DMS114 treated with DMSO at 0.1 percent for 48 hours (cell line): ENCODE measurements around the gene MARCKSL1.
"Not testable (repeated sequence)": the region's sequence is repeated elsewhere in the genome, so short reads cannot be mapped to it uniquely, and the experiment has no call there.

Experiments
- DNase-seq: peaks from one replicate; lab custom pipeline; 2025; ENCODE audit not compliant: unreplicated experiment; lab: John Stamatoyannopoulos, UW

The MARCKSL1 gene, protein sequence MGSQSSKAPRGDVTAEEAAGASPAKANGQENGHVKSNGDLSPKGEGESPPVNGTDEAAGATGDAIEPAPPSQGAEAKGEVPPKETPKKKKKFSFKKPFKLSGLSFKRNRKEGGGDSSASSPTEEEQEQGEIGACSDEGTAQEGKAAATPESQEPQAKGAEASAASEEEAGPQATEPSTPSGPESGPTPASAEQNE

DNA sequence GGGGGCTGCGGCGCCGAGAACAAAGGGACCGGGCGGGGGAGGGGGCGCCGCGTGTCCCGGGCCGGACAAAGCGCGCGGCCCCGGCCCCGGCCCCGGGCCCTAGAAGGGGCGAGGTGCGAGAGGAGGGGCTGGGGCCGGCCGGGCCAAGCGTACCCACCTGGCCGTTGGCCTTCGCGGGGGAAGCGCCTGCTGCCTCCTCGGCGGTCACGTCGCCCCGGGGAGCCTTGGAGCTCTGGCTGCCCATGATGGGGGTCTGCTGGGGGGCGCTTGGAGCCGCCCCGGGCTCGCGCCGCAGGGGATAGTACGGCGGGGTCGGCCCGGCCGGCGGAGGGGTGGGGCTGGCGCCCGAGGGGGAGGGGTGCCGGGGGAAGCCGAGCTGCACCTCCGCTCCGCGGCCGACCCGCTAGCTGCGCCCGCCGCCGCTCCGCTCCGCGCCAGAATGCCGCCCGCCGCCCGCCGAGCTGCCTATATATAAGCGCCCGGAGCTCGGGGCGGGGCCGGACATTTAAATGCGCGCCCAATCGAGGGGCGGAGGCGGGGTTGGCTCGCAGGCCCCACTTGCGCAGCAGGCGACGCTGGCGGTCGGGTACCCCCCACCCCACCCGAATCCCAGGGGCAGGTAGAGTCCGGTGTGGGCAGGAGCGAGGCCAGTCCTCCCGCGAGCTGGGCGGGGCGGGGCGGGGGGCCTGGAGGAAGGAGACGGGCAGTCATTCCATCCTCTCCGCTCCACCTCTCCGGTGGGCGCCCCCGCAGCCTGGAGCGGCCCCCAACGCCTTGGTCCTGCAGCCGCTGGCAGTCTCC, at the start of gene MARCKSL1:
Gene MARCKSL1, minus strand, starts transcription at position 444 of the 801 bp plus-strand sequence. Its CDS starts 200 bp downstream, at position 244.
- DNase-seq, result peak; percentile 46

DNA sequence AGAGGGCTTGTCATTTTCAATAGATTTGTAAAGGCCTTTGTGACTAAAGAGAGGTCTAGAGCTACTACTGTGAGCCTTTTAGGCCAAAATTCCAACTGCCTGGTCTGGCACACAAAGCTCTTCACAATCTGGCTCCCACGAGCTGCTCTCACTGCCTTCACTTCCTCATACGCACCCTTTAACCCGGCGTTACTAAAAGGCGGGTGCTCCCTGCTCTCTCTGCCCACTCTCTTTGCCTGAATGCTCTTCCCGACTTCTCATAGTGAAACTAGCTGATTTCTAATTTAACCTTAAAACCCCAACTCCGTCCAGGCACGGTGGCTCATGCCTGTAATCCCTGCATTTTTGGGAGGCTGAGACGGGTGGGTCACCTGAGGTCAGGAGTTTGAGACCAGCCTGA, 44.0 kb upstream of the MARCKSL1 start:
- no peak for DNase-seq

DNA sequence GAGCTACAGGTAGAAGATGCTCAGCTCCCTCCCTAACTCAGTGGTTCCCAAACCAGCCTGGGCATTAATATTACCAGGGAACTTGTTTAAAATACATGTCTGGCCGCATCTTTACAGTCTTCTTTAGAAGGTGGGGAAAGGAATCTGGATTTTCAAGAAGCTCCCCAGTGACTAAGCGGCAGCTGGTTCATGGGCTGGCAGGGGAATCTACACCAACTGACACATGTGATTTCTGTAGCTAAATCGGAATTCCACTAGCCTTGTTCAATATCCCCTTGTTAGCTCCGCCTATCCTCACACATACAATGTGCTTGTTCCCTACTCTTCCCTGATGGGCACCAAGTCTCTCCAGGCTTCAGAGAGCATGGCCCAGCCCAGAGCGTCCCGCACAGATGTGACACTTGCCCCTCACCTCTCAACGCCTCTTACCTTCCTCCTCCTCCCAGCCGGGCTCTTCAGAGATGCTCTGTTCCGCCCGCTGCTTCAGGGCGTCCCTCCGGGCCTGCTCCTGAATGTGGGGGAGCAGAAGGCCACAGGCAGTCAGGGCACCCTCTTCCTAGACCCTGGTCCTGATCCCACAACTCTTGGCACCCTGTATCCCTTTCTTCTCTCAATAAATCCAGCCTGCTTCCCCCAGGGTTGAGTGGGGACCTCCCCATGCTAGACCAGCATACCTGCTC, 41.6 kb upstream of the MARCKSL1 start:
- no peak for DNase-seq

DNA sequence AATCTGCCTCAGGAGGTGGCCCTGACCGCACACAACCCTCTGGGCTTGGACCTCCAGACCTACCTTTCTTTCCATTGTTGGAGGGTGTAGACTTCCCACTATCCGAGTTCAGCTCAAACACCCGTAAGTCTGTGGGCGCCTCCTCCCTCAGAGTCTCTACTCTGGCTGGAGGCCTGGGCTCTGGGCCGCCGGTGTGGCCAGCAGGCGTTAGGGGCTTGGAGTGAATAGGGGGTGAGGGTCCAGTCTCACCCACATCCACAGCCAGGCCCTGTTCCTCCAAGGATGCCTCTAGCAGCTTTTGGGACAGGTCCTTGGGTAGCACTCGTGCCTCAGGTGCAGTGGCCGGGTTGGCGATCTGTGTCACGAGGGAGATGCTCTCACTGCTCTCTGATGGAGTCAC, 40.2 kb upstream of the MARCKSL1 start:
- no peak for DNase-seq

DNA sequence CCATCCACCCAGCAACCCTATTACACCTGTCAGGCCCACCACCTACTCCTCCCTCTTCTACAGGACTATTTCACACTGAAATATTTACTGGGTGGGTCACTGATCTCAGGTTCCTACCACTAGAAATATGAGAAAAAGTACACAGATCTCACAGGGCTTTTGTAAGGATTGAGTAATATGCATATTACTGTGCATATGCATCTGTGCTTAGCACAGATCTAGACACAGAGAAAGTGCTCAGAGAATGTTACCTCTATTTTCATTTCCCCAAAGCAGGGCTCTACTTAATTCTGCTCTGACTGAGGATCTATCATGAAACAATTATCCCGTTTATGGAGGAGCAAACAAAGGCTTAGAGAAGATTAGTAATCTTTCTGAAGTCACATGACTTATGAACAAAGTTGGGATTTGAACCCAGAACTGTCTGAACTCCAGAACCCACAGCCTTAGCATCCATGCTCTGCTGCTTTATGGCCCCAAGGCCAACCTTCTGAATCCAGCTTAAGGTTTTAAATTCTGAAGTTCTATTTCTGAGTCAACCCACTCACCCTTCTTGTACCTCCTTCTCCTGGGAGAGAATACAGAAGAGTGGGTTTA, 38.1 kb upstream of the MARCKSL1 start:
- DNase-seq, result no peak

DNA sequence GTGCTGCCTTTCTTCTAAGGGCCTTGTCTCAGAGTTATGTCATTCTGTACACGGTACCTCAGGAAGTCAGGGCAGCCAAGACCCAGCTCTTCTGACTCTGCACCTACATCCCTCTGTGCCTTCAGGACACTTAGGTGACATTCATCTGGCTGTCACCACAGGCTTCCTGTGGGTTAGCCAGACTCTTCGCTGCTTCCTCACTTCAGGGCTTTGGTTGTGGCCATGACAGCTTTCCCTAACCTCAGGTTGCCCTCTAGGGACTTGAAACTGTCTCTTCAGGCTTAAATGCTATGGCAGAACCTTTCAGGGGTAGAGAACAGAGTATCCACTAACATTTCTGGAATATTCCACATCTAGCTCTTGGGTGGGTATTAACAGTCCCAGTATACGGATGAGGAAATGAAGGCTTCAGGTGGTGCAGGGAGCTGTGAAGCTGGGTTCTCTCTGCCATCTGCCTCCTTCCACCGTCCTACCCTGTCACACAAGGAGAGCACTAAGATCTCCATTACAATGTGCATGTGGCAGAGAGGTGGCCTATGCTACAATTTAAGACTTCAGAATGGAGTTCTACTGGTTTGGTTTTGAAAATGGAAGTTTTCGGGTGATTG, 36.2 kb upstream of the MARCKSL1 start:
- no peak for DNase-seq

DNA sequence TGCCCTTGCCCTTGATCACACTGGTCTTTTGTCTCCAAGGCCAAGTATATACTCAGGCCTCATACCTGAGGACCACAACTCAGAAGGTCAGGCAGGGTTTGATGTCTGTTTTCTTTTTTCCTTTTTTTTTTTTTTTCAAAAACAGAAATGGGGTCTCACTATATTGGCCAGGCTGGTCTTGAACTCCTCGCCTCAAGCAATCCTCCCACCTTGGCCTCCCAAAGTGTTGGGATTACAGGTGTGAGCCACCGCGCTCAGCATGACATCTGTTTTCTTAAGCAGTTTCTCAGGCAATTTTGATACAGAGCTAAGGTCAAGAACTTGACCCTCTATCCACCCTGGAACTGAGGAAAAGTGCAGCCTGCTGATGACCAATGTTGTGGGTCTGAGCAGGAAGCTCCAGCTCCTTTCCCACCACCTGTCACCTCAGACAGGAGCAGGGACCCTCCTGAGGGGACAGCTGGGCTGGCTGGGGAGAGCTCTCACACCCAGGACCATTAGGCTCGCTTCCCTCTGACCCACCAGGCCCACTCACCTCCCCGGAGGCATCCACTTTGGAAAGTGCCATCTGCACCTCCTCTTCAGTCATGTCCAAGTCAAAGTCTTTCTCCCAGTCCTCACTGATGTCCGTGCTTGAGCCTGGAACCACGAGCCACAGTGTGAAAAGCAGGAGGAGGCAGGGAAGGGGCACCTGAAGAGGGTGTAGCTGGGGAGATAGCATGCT, 32.0 kb upstream of the MARCKSL1 start:
- no peak for DNase-seq

DNA sequence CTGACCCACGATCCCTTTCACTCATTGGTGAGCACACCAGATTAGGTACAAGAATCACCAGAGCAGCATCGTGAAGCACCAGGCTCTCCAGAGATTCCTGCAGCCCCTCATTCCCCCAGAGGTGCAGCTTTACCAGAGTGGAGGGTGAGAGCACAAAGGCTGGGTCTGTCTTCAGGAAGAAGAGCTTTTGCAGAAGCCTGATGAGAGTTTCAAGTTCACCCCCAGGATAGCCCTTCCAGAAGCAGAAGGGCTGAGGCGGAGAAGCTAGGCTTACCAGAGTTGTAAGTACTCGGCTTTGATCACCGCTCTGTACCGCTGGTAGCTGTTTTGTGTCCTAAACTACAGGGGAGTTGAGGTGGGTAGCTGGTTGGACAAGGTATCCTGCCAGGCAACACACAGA, 29.4 kb upstream of the MARCKSL1 start:
- DNase-seq, result no peak

DNA sequence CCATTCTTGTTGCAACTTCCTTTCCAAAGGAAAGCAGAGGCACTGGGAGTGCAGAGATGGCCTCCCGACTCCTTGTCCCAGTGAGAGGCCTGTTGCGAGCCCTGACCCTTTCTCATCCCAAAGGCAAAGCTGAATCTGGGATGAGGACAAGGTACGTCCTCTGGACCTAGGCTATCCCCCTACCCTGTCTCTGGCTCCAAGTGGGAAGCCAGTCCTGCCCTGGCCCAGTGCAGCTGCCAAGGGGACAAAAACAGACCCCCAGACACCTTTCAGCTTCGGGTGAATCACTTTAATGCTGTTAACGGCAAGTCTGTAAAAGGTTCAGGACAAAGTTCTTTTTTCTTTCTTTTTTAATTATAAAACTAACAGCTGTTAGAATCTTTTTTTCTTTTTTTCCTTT, 28.8 kb upstream of the MARCKSL1 start:
- no peak for DNase-seq

DNA sequence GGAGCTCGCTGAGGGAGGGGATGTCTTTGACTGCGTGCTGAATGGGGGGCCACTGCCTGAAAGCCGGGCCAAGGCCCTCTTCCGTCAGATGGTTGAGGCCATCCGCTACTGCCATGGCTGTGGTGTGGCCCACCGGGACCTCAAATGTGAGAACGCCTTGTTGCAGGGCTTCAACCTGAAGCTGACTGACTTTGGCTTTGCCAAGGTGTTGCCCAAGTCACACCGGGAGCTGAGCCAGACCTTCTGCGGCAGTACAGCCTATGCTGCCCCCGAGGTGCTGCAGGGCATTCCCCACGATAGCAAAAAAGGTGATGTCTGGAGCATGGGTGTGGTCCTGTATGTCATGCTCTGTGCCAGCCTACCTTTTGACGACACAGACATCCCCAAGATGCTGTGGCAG, 27.7 kb upstream of the MARCKSL1 start:
- DNase-seq, result no peak

DNA sequence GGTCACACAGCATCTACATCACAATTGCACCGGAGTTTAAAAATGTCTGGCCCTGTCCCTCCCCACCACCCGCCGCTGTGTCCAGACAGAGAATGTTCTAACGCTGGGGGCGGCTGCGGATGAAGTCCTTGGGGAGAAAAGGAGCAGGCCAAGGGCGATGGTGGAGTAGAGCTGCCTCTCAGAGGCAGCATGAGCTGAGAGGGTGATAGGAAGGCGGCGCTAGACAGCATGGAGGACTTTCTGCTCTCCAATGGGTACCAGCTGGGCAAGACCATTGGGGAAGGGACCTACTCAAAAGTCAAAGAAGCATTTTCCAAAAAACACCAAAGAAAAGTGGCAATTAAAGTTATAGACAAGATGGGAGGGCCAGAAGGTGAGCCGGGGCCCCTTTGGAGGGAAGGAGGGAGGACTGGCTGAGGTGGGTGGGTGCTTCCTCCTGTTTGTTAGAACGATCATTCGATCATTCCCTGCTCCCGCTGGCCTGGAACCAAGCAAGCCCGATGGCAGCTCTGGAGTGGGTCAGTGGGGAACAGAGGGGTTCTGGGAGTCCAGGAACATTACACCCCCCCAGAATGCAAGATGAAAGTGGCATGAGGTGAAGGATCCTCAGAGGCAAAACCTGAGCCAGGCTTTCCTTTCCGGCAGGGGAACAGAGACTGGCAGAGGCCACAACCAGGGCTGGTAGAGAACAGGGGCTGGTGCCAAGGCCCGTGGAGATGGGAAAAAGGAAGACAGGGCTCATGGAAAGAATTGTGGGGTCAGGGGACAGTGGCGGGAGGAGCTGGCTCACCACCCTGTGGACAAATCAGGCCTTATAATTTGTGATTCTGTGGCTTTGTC, 26.7 kb upstream of the MARCKSL1 start, which contains the start of the genes FAM229A and TSSK3:
Gene FAM229A, minus strand, starts transcription at position 12 of the 840 bp plus-strand sequence. CDS start 394 bp downstream, outside the sequence.
Gene TSSK3, plus strand, starts transcription at position 66 of the 840 bp plus-strand sequence. Its CDS starts 163 bp downstream, at position 229.
- no peak for DNase-seq

DNA sequence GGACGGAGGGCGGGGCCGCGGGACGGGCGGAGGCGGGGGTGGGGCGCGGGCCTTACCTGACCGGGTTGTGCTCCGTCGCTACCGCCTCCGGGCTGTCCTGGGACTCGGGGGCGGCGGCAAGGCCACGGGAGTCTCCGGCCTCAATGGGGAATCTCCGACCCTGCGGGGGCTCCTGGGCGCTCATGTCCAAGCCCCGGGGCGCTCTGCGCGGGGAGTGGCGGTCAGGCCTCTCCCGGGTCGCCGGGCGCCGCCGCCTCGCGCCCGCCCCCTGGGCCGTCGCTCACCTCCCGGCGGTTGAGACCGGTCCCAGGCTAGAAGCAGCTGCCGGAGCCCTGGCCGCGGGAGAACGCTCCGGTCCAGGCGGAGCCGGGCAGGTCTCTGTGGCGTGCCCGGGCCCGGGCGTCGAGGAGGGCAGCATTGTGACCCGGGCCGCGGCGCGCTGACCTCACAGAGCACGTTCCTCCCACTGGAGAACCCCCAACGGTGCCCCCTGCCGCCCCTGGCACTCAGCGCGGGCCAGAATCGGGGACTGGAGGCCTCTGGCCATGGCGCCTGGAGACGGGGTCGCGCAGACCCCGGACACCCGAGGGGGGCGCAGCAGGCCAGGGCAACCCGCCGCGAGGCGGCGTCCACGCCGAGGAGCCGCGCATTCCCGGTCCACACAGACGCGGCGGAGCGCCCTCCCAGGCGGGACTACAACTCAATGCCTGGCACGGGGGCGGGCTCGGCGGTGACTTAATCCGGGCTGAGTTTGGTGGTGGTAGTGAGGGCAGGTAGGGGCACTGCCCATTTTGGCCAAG, 25.8 kb upstream of the MARCKSL1 start:
- DNase-seq, result no peak

DNA sequence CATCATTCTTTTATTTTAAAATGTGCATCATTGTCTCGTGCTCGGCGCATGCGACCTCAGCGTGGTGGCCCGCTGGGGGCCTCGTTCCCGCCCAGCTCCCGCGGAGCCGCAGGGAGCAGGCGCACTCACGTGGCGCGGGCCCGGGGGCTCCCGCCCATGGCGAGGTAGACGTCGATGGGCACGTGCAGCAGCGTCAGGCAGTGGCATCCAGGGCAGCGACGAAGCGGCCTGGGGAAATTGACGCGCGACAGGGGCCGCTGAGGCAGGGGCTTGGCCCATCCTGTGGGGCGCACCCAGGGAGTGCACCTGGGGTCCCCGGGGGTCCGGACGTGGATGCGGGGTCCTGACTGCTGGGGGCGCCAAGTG, 25.3 kb upstream of the MARCKSL1 start:
- no peak for DNase-seq

DNA sequence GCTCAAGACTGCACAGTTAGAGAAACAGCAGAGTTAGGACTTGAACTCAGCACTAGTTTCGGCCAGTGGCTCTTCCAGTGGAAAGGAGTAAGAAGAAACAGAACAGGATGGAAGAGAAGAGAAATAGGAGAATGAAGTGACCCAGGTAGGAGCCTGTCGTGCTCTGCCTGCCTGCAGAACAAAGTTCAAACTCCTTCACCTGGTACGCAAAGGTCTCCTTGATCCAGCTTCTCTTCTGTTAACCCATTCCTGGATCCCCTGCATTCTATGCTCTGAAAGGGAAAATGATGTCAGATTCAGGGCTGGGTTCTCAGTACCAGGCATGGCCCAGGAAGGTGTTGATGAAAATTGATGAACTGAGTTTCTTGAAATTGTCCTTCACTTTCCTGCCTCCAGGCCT, 22.4 kb upstream of the MARCKSL1 start:
- no peak for DNase-seq

DNA sequence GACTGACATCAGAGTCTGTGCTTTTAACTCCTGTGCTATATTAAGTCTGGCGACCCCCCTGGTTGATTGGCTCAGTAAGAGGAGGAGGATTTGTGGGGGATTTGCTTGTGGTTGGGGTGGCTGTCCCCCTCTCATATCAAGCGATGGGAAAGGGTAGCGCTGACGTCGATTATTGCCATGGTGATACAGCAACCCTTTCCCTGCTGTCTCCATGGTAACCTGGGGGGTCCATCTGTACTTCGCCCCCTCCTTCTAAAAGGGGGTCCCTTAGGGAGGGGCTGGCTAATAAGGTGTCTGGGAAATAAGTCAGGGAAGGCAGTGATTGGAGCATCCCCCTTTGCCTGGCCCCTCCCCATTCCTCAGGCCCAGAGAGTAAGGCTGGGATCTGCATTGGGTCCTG, 21.6 kb upstream of the MARCKSL1 start:
- no peak for DNase-seq

DNA sequence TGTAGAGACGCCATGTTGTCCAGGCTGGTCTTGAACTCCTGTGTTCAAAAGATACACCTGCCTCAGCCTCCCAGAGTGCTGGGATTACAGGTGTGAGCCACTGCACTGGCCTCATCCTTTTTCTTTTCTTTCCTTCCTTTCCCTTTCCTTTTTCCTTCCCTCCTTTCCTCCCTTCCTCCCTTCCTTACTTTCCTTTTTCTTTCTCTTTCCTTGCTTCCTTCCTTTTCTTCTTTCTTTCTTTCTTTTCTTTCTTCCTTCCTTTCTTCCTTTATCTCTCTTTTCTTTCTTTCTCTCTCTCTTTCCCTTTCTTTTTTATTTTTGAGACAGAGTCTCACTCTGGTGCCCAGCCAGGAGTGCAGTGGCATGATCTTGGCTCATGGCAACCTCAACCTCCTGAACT, 20.4 kb upstream of the MARCKSL1 start:
- DNase-seq, result no peak

DNA sequence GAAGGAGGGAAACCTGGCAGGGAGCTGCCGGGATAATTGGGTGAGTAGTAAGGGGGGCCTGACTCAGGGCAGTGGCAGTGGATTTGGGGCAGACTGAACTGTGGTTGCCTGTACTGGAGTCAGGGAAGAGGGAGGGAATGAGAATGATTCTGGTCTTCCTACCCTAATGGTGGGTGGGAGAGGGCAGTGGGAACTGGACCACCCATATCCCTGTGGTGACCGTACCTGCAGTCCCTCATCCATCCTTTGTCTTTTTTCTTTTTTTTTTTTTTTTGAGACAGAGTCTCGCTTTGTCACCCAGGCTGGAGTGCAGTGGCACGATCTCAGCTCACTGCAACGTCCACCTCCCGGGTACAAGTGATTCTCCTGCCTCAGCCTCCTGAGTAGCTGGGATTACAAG, 19.7 kb upstream of the MARCKSL1 start:
- not testable (repeated sequence) for DNase-seq

DNA sequence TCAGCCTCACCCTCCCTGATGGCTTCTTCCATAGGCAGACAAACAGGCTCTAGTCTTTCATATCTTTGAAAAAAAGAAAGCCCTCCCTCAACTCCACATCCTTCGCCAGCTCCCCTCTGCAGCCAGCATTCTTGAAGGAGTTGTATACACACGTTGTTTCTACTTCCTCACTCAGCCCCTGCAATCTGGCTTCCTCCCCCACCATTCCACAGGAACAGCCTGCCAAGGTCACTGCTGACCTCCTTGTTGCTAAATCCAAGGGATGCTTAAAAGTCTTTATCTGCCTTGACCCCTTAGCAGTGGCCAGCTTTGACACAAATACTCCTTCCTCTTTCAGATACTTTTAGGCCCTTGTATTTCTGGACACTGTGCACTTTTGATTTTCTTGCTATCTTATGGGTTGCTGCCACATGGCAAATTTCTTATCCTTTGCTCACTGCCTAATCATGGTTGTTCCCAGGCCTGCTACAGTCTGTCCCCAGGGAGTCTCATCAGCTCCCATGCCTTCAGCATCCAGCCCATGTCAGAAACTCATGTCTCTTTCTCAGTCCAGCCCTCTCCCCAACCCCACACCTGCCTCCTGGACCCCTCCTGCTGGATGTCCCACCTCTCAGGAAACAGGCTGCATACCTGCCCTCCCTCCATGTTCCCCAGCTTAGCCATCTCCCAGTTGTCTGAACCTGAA, 18.0 kb upstream of the MARCKSL1 start:
- no peak for DNase-seq
